HCT116 (cell line): ENCODE measurements around the gene LACTB. TPM values are rescaled to one million over a fixed set of nuclear protein-coding genes. Genes with fewer than 3 reads are reported as not detected.

Source experiments
- ATAC-seq: fragments of 200-7000 bp; cut with Tn5 transposase; 2 replicates; pipeline ENCODE4 v1.9.1; 2020; ENCODE audit warnings: mild to moderate bottlenecking, moderate library complexity
- BruUV-seq: library from RNA; stranded (reverse); fragments of 400-500 nt; replicated peaks from 2 replicates; lab custom pipeline; 2021; lab: Mats Ljungman, UMichigan
- CTCF ChIA-PET: fragments of 300-600 bp; sonication (Branson Sonifier 250); formaldehyde crosslinking; loops from one replicate; lab custom pipeline; 2021; ENCODE audit warnings: antibody characterized with exemption; lab: Charles Lee
- POLR2A ChIA-PET: fragments of 300-600, 350-600 bp; sonication (Branson Sonifier 250); formaldehyde crosslinking; loops from one replicate; lab custom pipeline; 2021; ENCODE audit warnings: antibody characterized with exemption; lab: Charles Lee
- RAD21 ChIA-PET, 2 experiments: fragments of 300-600 bp; sonication (Branson Sonifier 250); formaldehyde crosslinking; loops; one replicate each; lab custom pipeline; 2023; ENCODE audit warnings: low total read pairs in 2 of 2; ENCODE audit not compliant: uncharacterized antibody in 2 of 2, unreplicated experiment in 2 of 2, low non-redundant PET in 1 of 2; lab: Charles Lee
- DNase-seq: peaks from one replicate; pipeline ENCODE4 v3.0.0-alpha.2; 2010; ENCODE audit warnings: low read depth, low spot score
- H2AFZ ChIP-seq: fragments of 200-600 bp; shearing (Covaris generic), sonication (generic); 2 replicates; pipeline ENCODE4 v1.6.1; 2017; ENCODE audit warnings: low read depth, mixed run types, mixed read lengths, antibody characterized with exemption, low read length; ENCODE audit not compliant: poor library complexity, severe bottlenecking
- H3K27ac ChIP-seq: 2 replicates; pipeline ENCODE4 v1.5.1; 2012; ENCODE audit warnings: low read depth, low read length
- H3K27me3 ChIP-seq: fragments of 200-600 bp; sonication (generic); 2 replicates; pipeline ENCODE4 v1.6.1; 2016; ENCODE audit warnings: mixed run types, low read length, mixed read lengths; ENCODE audit not compliant: insufficient read depth
- H3K36me3 ChIP-seq, 2 experiments: fragments of 200-500 bp in 1 of 2; fragments of 200-600 bp in 1 of 2; sonication (Bioruptor generic) in 1 of 2; sonication (generic) in 1 of 2; 2 replicates each; pipeline versions ENCODE4 v1.5.1 to v1.6.1; 2014 to 2016; ENCODE audit warnings: low read length in 2 of 2, inconsistent platforms in 1 of 2, mixed read lengths in 1 of 2, mixed run types in 1 of 2; ENCODE audit not compliant: insufficient read depth in 2 of 2, control insufficient read depth in 1 of 2
- H3K4me1 ChIP-seq, 2 experiments: fragments of 200-600 bp in 1 of 2; sonication (generic) in 1 of 2; 2 replicates each; pipeline versions ENCODE4 v1.5.1 to v1.6.1; 2012 to 2017; ENCODE audit warnings: low read length in 2 of 2, inconsistent platforms in 1 of 2, mild to moderate bottlenecking in 1 of 2, mixed read lengths in 1 of 2, mixed run types in 1 of 2, moderate library complexity in 1 of 2; ENCODE audit not compliant: insufficient read depth in 2 of 2, control insufficient read depth in 1 of 2
- H3K4me2 ChIP-seq: fragments of 200-600 bp; sonication (generic); 2 replicates; pipeline ENCODE4 v1.6.1; 2017; ENCODE audit warnings: mixed run types, low read length, mixed read lengths
- H3K4me3 ChIP-seq, 2 experiments: fragments of 200-600 bp in 1 of 2; sonication (generic) in 1 of 2; replicated peaks in 1 of 2; 2 replicates each; pipeline ENCODE4 v1.5.1; 2011 to 2016; ENCODE audit warnings: low read length in 2 of 2, control low read depth in 1 of 2, low read depth in 1 of 2, mild to moderate bottlenecking in 1 of 2, mixed read lengths in 1 of 2, mixed run types in 1 of 2
- H3K79me2 ChIP-seq: fragments of 200-600 bp; sonication (generic); 2 replicates; pipeline ENCODE4 v1.6.1; 2017; ENCODE audit warnings: mild to moderate bottlenecking, mixed run types, low read length, moderate library complexity, mixed read lengths; ENCODE audit not compliant: insufficient read depth
- H3K9ac ChIP-seq: fragments of 200-600 bp; sonication (generic); 2 replicates; pipeline ENCODE4 v1.6.1; 2016; ENCODE audit warnings: low read length, mixed read lengths
- H3K9me2 ChIP-seq: fragments of 200-600 bp; sonication (generic), shearing (Covaris generic); 2 replicates; pipeline ENCODE4 v1.6.1; 2017; ENCODE audit warnings: mixed run types, mild to moderate bottlenecking, moderate library complexity; ENCODE audit not compliant: insufficient read depth
- H3K9me3 ChIP-seq, 2 experiments: fragments of 200-500 bp in 1 of 2; fragments of 200-600 bp in 1 of 2; sonication (Bioruptor generic) in 1 of 2; sonication (generic) in 1 of 2; 2 replicates each; pipeline ENCODE4 v1.6.1; 2014 to 2017; ENCODE audit warnings: low read length in 2 of 2, mixed read lengths in 2 of 2, inconsistent platforms in 1 of 2, low read depth in 1 of 2, mild to moderate bottlenecking in 1 of 2, mixed run types in 1 of 2, moderate library complexity in 1 of 2; ENCODE audit not compliant: control insufficient read depth in 1 of 2, insufficient read depth in 1 of 2
- H4K20me1 ChIP-seq: fragments of 200-600 bp; sonication (generic), shearing (Covaris generic); 2 replicates; pipeline ENCODE4 v1.6.1; 2017; ENCODE audit warnings: mixed run types, mild to moderate bottlenecking, moderate library complexity; ENCODE audit not compliant: insufficient read depth
- ATF3 ChIP-seq: IDR thresholded peaks from 2 replicates; pipeline ENCODE4 v1.6.1; 2012
- CEBPB ChIP-seq: IDR thresholded peaks from 2 replicates; pipeline ENCODE4 v1.6.1; 2012; ENCODE audit warnings: low read depth
- CTCF ChIP-seq, 3 experiments: fragments of 200-600 bp in 1 of 3; sonication (generic) in 1 of 3; IDR thresholded peaks in 2 of 3; conservative IDR thresholded peaks in 1 of 3; 2 replicates each; pipeline ENCODE4 v1.5.1; 2012 to 2017; ENCODE audit warnings: low read depth in 2 of 3, low read length in 2 of 3, antibody characterized with exemption in 1 of 3, borderline replicate concordance in 1 of 3, control low read depth in 1 of 3, mild to moderate bottlenecking in 1 of 3, mixed read lengths in 1 of 3, mixed run types in 1 of 3, moderate library complexity in 1 of 3; ENCODE audit not compliant: insufficient read depth in 1 of 3
- EGR1 ChIP-seq: IDR thresholded peaks from 2 replicates; pipeline ENCODE4 v1.6.1; 2012; ENCODE audit warnings: low read depth
- ELF1 ChIP-seq: IDR thresholded peaks from 2 replicates; pipeline ENCODE4 v1.6.1; 2012; ENCODE audit warnings: low read depth, borderline replicate concordance
- FOSL1 ChIP-seq: IDR thresholded peaks from 2 replicates; pipeline ENCODE4 v1.6.1; 2012; ENCODE audit warnings: low read depth
- MAX ChIP-seq: IDR thresholded peaks from 2 replicates; pipeline ENCODE4 v1.6.1; 2012
- POLR2A ChIP-seq: IDR thresholded peaks from 2 replicates; pipeline ENCODE4 v1.7.0; 2011; ENCODE audit warnings: borderline replicate concordance; ENCODE audit not compliant: insufficient read depth, insufficient read length; ENCODE audit errors: extremely low read depth
- REST ChIP-seq: IDR thresholded peaks from 2 replicates; pipeline ENCODE4 v1.6.1; 2012; ENCODE audit warnings: low read depth
- SIN3A ChIP-seq: IDR thresholded peaks from 2 replicates; pipeline ENCODE4 v1.6.1; 2012; ENCODE audit warnings: low read depth
- SP1 ChIP-seq: IDR thresholded peaks from 2 replicates; pipeline ENCODE4 v1.6.1; 2012; ENCODE audit warnings: low read depth
- SRF ChIP-seq: IDR thresholded peaks from 2 replicates; pipeline ENCODE4 v1.6.1; 2012; ENCODE audit warnings: low read depth
- TCF7L2 ChIP-seq: IDR thresholded peaks from 2 replicates; pipeline ENCODE4 v1.7.0; 2011; ENCODE audit warnings: borderline replicate concordance, inconsistent platforms; ENCODE audit not compliant: insufficient read depth, insufficient read length; ENCODE audit errors: extremely low read depth
- YY1 ChIP-seq: IDR thresholded peaks from 2 replicates; pipeline ENCODE4 v1.6.1; 2011; ENCODE audit warnings: low read length, low read depth, moderate library complexity, mild to moderate bottlenecking; ENCODE audit not compliant: insufficient replicate concordance; ENCODE audit errors: extremely low read depth
- ZFX ChIP-seq: fragments of 450-650 bp; IDR thresholded peaks from 2 replicates; pipeline ENCODE4 v1.6.1; 2017
- intact Hi-C: fragments of 100-400 bp; cut with micrococcal nuclease; formaldehyde crosslinking; loops from 2 replicates; pipeline ENCODE4 v1.10.0; 2022
- total RNA-seq: library from RNA; stranded (reverse); gene quantifications from one replicate; pipeline ENCODE4 v1.2.1, GENCODE V29; 2021; ENCODE audit not compliant: unreplicated experiment

Gene LACTB
- total RNA-seq, 1 experiment from 2014 or later: 7.6 TPM

GRCh38 chr15:63172851-63173451, 51.3 kb downstream of the LACTB start:
- Histone ChIP-seq H3K9me3 (no peaks in the 10 kb centered on the region), H3K9ac (no peak overlapping the region), H3K9me2 (no peaks in the 10 kb centered on the region), H3K4me2 (no peak overlapping the region), H4K20me1 (no peaks in the 10 kb centered on the region), H3K36me3 (no peaks in the 10 kb centered on the region), H3K4me3 (no peak overlapping the region), H3K27me3 (no peaks in the 10 kb centered on the region), H3K4me1 (no peaks in the 10 kb centered on the region)
- POLR2A ChIA-PET: no interaction called here
- no peak for DNase-seq
- BruUV-seq: no TSS peak
- TF ChIP-seq CEBPB: no peak
- no peak for TF ChIP-seq CTCF (IDR thresholded peaks at IDR 0.05 in 2 of 3, conservative IDR thresholded peaks at IDR 0.05 in 1 of 3; ENCODE audit: borderline replicate concordance in 1 of 3, insufficient read depth in 1 of 3, low read depth in 2 of 3, low read length in 2 of 3)
- no peak for TF ChIP-seq SIN3A
- TF ChIP-seq POLR2A: no peak
- no peak for TF ChIP-seq ELF1
- no peak for TF ChIP-seq SP1
- no peak for TF ChIP-seq YY1
- no peak for TF ChIP-seq MAX
- no peak for TF ChIP-seq ATF3
- no peak for TF ChIP-seq SRF
- TF ChIP-seq FOSL1: no peak
- no peak for TF ChIP-seq REST
- no peak for TF ChIP-seq EGR1
- TF ChIP-seq ZFX: no peak
- no peak for TF ChIP-seq TCF7L2
- TF ChIP-seq, all 23 proteins: peak for 0
- ATAC-seq: no peak
- H3K27ac ChIP-seq: no peak overlapping the region
- CTCF ChIA-PET: no interaction called here
- intact Hi-C loops: no loop called here
- no peaks in the 10 kb centered on the region for H3K79me2 ChIP-seq
- no peak overlapping the region for H2AFZ ChIP-seq
- RAD21 ChIA-PET: interaction anchor here in 1 of 2 experiments (0.6 kb wide), 1 partner anchor 677 kb away, joined by 3 read pairs; no protein-coding TSS in a partner anchor
